GM23248 (cell line): ENCODE measurements around the gene SPINT2.

Experiments
- EZH2 ChIP-seq: fragments of 200-600 bp; sonication (generic); IDR thresholded peaks from 2 replicates; pipeline ENCODE4 v1.6.1; 2018; ENCODE audit warnings: antibody characterized with exemption, mild to moderate bottlenecking; ENCODE audit not compliant: insufficient read depth, poor library complexity, severe bottlenecking
- EZH2phosphoT487 ChIP-seq: fragments of 200-600 bp; sonication (generic); IDR thresholded peaks from 2 replicates; pipeline ENCODE4 v1.6.1; 2018; ENCODE audit warnings: antibody characterized with exemption, moderate library complexity, mild to moderate bottlenecking, low read depth; ENCODE audit not compliant: insufficient read depth

GRCh38 chr19:38321646-38322196 is 57.3 kb downstream of the SPINT2 start:
- TF ChIP-seq EZH2phosphoT487 (no peak), EZH2 (no peak)
